H1 (cell line): ENCODE measurements around the gene COL4A2. TPM values are rescaled to one million over a fixed set of nuclear protein-coding genes. Genes with fewer than 3 reads are reported as not detected.

Source experiments
- CTCF ChIA-PET: fragments of 300-600 bp; sonication (Branson Sonifier 250); formaldehyde crosslinking; loops from one replicate; lab custom pipeline; 2021; ENCODE audit not compliant: partially characterized antibody; lab: Charles Lee
- POLR2A ChIA-PET: fragments of 300-600 bp; sonication (Branson Sonifier 250); formaldehyde crosslinking; loops from one replicate; lab custom pipeline; 2021; ENCODE audit warnings: inconsistent platforms; ENCODE audit not compliant: partially characterized antibody; lab: Charles Lee
- DNase-seq, 2 experiments: peaks; one replicate each; pipeline versions ENCODE4 v3.0.0 to v3.0.0-alpha.2; 2010 to 2022; ENCODE audit warnings: low spot score in 2 of 2, low read depth in 1 of 2, mixed read lengths in 1 of 2
- FAIRE-seq: peaks from 2 replicates; lab custom pipeline; 2011; peaks lifted over from hg19 to GRCh38; lab: Jason Lieb, UNC
- H2AFZ ChIP-seq: 2 replicates; pipeline ENCODE4 v1.8.1; 2012; ENCODE audit warnings: low read length, inconsistent platforms
- H2AK5ac ChIP-seq: 2 replicates; pipeline ENCODE4 v1.6.1; 2013; ENCODE audit warnings: low read depth, low read length
- H2BK120ac ChIP-seq: replicated peaks from 2 replicates; pipeline ENCODE3; 2013; ENCODE audit warnings: low read depth, low read length, inconsistent platforms
- H2BK12ac ChIP-seq: 2 replicates; pipeline ENCODE4 v1.6.1; 2013; ENCODE audit warnings: low read depth, low read length
- H2BK15ac ChIP-seq: 2 replicates; pipeline ENCODE4 v1.6.1; 2013; ENCODE audit warnings: low read length
- H2BK20ac ChIP-seq: 2 replicates; pipeline ENCODE4 v1.6.1; 2013; ENCODE audit warnings: low read length
- H2BK5ac ChIP-seq: 2 replicates; pipeline ENCODE4 v1.6.1; 2013; ENCODE audit warnings: low read depth, low read length
- H3K14ac ChIP-seq: 2 replicates; pipeline ENCODE4 v1.6.1; 2013; ENCODE audit warnings: inconsistent platforms; ENCODE audit not compliant: insufficient read length
- H3K18ac ChIP-seq: 2 replicates; pipeline ENCODE4 v1.6.1; 2013; ENCODE audit warnings: low read length; ENCODE audit errors: extremely low read depth
- H3K23ac ChIP-seq: 2 replicates; pipeline ENCODE4 v1.6.1; 2013; ENCODE audit warnings: inconsistent platforms; ENCODE audit not compliant: insufficient read length
- H3K23me2 ChIP-seq: 2 replicates; pipeline ENCODE4 v1.6.1; 2013; ENCODE audit warnings: low read depth, low read length
- H3K27ac ChIP-seq: 2 replicates; pipeline ENCODE4 v1.6.1; 2011; ENCODE audit warnings: low read depth, low read length, inconsistent platforms
- H3K27me3 ChIP-seq, 4 experiments: replicated peaks in 1 of 4; 1 replicate in 1 of 4; 2 replicates in 3 of 4; pipeline versions ENCODE4 v1.6.1 to v1.8.1; 2011 to 2013; ENCODE audit warnings: low read length in 3 of 4, mild to moderate bottlenecking in 3 of 4, inconsistent platforms in 2 of 4, mixed read lengths in 2 of 4, moderate library complexity in 1 of 4; ENCODE audit not compliant: control insufficient read depth in 3 of 4, insufficient read depth in 3 of 4; ENCODE audit errors: extremely low read depth in 1 of 4
- H3K36me3 ChIP-seq, 4 experiments: 2 replicates each; pipeline versions ENCODE4 v1.6.1 to v1.8.1; 2011 to 2013; ENCODE audit warnings: mild to moderate bottlenecking in 4 of 4, low read length in 3 of 4, moderate library complexity in 2 of 4, control low read depth in 1 of 4, inconsistent platforms in 1 of 4; ENCODE audit not compliant: insufficient read depth in 4 of 4, control insufficient read depth in 2 of 4
- H3K4ac ChIP-seq: replicated peaks from 2 replicates; pipeline ENCODE3; 2013; ENCODE audit warnings: low read length, low read depth, mixed read lengths, inconsistent platforms; ENCODE audit not compliant: insufficient read length
- H3K4me1 ChIP-seq, 4 experiments: replicated peaks in 1 of 4; 1 replicate in 1 of 4; 2 replicates in 3 of 4; pipeline versions ENCODE4 v1.6.1 to v1.8.1; 2011 to 2013; ENCODE audit warnings: low read length in 3 of 4, inconsistent platforms in 2 of 4, mixed read lengths in 1 of 4; ENCODE audit not compliant: insufficient read depth in 4 of 4, control insufficient read depth in 3 of 4
- H3K4me2 ChIP-seq, 2 experiments: 2 replicates each; pipeline versions ENCODE4 v1.6.1 to v1.8.1; 2011 to 2013; ENCODE audit warnings: low read depth in 2 of 2, low read length in 2 of 2, control low read depth in 1 of 2, inconsistent platforms in 1 of 2, mild to moderate bottlenecking in 1 of 2; ENCODE audit not compliant: insufficient read depth in 1 of 2
- H3K4me3 ChIP-seq, 4 experiments: fragments of 200-600, 300-600 bp in 1 of 4; sonication (generic), shearing (Covaris generic), sonication (Bioruptor Twin) in 1 of 4; 2 replicates each; pipeline versions ENCODE4 v1.5.1 to v1.8.1; 2011 to 2016; ENCODE audit warnings: low read length in 4 of 4, low read depth in 3 of 4, control low read depth in 2 of 4, inconsistent platforms in 2 of 4, mild to moderate bottlenecking in 2 of 4, mixed read lengths in 1 of 4, moderate library complexity in 1 of 4; ENCODE audit not compliant: insufficient read depth in 2 of 4; ENCODE audit errors: extremely low read depth in 1 of 4
- H3K56ac ChIP-seq: replicated peaks from 2 replicates; pipeline ENCODE3; 2013; ENCODE audit warnings: low read depth, mild to moderate bottlenecking, mixed read lengths, low read length, inconsistent platforms; ENCODE audit not compliant: insufficient read length
- H3K79me1 ChIP-seq: 2 replicates; pipeline ENCODE4 v1.6.1; 2013; ENCODE audit warnings: low read depth, low read length, control low read depth
- H3K79me2 ChIP-seq, 2 experiments: 2 replicates each; pipeline versions ENCODE4 v1.6.1 to v1.8.1; 2012 to 2013; ENCODE audit warnings: low read length in 2 of 2, mild to moderate bottlenecking in 2 of 2, inconsistent platforms in 1 of 2; ENCODE audit not compliant: insufficient read depth in 2 of 2, control insufficient read depth in 1 of 2
- H3K9ac ChIP-seq, 4 experiments: replicated peaks in 1 of 4; 1 replicate in 1 of 4; 2 replicates in 3 of 4; pipeline versions ENCODE4 v1.6.1 to v1.8.1; 2011 to 2013; ENCODE audit warnings: low read depth in 3 of 4, low read length in 3 of 4, control low read depth in 2 of 4, mild to moderate bottlenecking in 2 of 4, moderate library complexity in 2 of 4, inconsistent platforms in 1 of 4; ENCODE audit errors: extremely low read depth in 1 of 4
- H3K9me3 ChIP-seq, 2 experiments: 2 replicates each; pipeline versions ENCODE4 v1.6.1 to v1.8.1; 2012 to 2013; ENCODE audit warnings: mild to moderate bottlenecking in 2 of 2, moderate library complexity in 2 of 2, control low read depth in 1 of 2, inconsistent platforms in 1 of 2, low read depth in 1 of 2, low read length in 1 of 2, mixed read lengths in 1 of 2; ENCODE audit not compliant: insufficient read depth in 2 of 2
- H4K20me1 ChIP-seq, 2 experiments: replicated peaks in 1 of 2; 2 replicates each; pipeline versions ENCODE3 to v1.8.1; 2011 to 2013; ENCODE audit warnings: inconsistent platforms in 2 of 2, low read length in 2 of 2, mild to moderate bottlenecking in 1 of 2; ENCODE audit not compliant: insufficient read depth in 2 of 2, control insufficient read depth in 1 of 2
- H4K5ac ChIP-seq: 2 replicates; pipeline ENCODE4 v1.6.1; 2013; ENCODE audit warnings: low read length, low read depth, mixed read lengths, inconsistent platforms; ENCODE audit not compliant: insufficient read length
- H4K8ac ChIP-seq: 2 replicates; pipeline ENCODE4 v1.8.0; 2013; ENCODE audit warnings: mild to moderate bottlenecking, moderate library complexity, low read length, inconsistent platforms; ENCODE audit not compliant: insufficient read depth; ENCODE audit errors: extremely low read depth
- H4K91ac ChIP-seq: replicated peaks from 2 replicates; pipeline ENCODE3; 2013; ENCODE audit warnings: low read length, mixed read lengths, inconsistent platforms; ENCODE audit not compliant: insufficient read length
- CBX8 ChIP-seq: fragments of 300-800, 300-1000 bp; sonication (generic); IDR thresholded peaks from 2 replicates; pipeline ENCODE4 v1.7.1; 2016; ENCODE audit warnings: low read depth, low read length, borderline replicate concordance
- GABPA ChIP-seq: IDR thresholded peaks from 2 replicates; pipeline ENCODE4 v1.6.1; 2011; ENCODE audit warnings: mild to moderate bottlenecking, low read length, moderate library complexity, borderline replicate concordance; ENCODE audit not compliant: insufficient read depth
- JUN ChIP-seq: IDR thresholded peaks from 2 replicates; pipeline ENCODE4 v1.6.1; 2011; ENCODE audit warnings: low read depth, mild to moderate bottlenecking, improper control_type of control experiment, low read length
- PHF8 ChIP-seq: fragments of 200-600 bp; sonication (generic); conservative IDR thresholded peaks from 2 replicates; pipeline ENCODE4 v1.7.1; 2012; ENCODE audit warnings: low read depth, mild to moderate bottlenecking, inconsistent platforms, low read length, moderate library complexity
- POLR2A ChIP-seq, 2 experiments: IDR thresholded peaks; 1 replicate in 1 of 2; 2 replicates in 1 of 2; pipeline ENCODE4 v1.6.1; 2011; ENCODE audit warnings: low read depth in 2 of 2, low read length in 2 of 2, mild to moderate bottlenecking in 2 of 2; ENCODE audit errors: control extremely low read depth in 1 of 2
- RAD21 ChIP-seq, 2 experiments: IDR thresholded peaks in 1 of 2; conservative IDR thresholded peaks in 1 of 2; 2 replicates each; pipeline ENCODE4 v1.6.1; 2011; ENCODE audit warnings: low read depth in 2 of 2, low read length in 2 of 2, improper control_type of control experiment in 1 of 2, inconsistent platforms in 1 of 2, mild to moderate bottlenecking in 1 of 2, moderate library complexity in 1 of 2
- RNF2 ChIP-seq: fragments of 200-900, 300-1000 bp; sonication (generic); IDR thresholded peaks from 2 replicates; pipeline ENCODE4 v1.7.1; 2016; ENCODE audit warnings: borderline replicate concordance, low read depth, mild to moderate bottlenecking, antibody characterized with exemption, low read length; ENCODE audit not compliant: poor library complexity, severe bottlenecking; ENCODE audit errors: missing control alignments
- SIX5 ChIP-seq: IDR thresholded peaks from 2 replicates; pipeline ENCODE4 v1.6.1; 2011; ENCODE audit warnings: mild to moderate bottlenecking, low read depth, low read length
- TBP ChIP-seq: IDR thresholded peaks from 2 replicates; pipeline ENCODE4 v1.6.1; 2011; ENCODE audit warnings: low read depth, low read length, improper control_type of control experiment
- WGBS, 2 experiments: shearing (Covaris generic) in 1 of 2; methylation state at CpG; one replicate each; pipeline versions ENCODE4 v1.1.6 to v1.1.7; 2013 to 2015; ENCODE audit warnings: low lambda C conversion rate in 2 of 2, mixed read lengths in 2 of 2, inconsistent platforms in 1 of 2, low coverage in 1 of 2, missing lambda C conversion rate in 1 of 2; ENCODE audit not compliant: insufficient replicate concordance in 2 of 2, insufficient coverage in 1 of 2, insufficient read length in 1 of 2; ENCODE audit errors: extremely low coverage in 1 of 2, missing lambda C conversion rate in 1 of 2; 5-methylcytosine and 5-hydroxymethylcytosine counted together
- polyA plus RNA-seq, 7 experiments: library from polyadenylated mRNA; depleted of rRNA in 3 of 7; stranded (reverse) in 5 of 7; unstranded in 2 of 7; fragments of >200 nt in 5 of 7; fragments of 200-250 nt in 2 of 7; gene quantifications; 1 replicate in 5 of 7; 2 replicates in 1 of 7; 4 replicates in 1 of 7; pipeline versions ENCODE4 v1.2.1 to v1.2.3, GENCODE V29; 2011 to 2013; ENCODE audit warnings: missing spikeins in 2 of 7, mixed read lengths in 2 of 7
- total RNA-seq: library from RNA; stranded (reverse); fragmentation: NEBNext Ultra II Directional; extraction: Animal tissue kit (Norgen Biotek cat#: 25700); gene quantifications from 2 replicates; pipeline ENCODE4 v1.2.1, GENCODE V29; 2021

Gene COL4A2
- total and polyA plus RNA-seq, 2 of the 8 experiments (the other 6 are each of a cell fraction or from before 2014, with no cell fraction given) = 80.4 to 87.3 TPM

DNA sequence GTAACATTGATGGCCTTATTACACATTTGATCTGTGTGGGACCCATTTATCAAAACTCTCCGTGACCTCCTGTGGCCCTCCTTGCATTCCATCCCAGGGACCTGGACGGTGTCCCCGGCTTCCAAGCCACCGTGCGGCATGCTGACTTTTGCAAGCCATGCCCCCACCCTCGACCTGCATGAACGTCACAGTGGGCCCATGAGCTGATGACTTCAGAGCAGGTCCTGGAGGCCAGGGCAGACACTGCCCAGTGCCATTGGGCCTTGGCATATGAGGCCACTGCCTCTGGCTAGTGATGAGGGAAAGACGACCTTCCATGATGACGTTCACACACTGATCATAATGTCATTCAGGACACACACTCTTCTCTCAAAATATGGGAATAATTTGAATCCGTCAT, 191.7 kb downstream of the COL4A2 start:
- H2AK5ac ChIP-seq = no peak overlapping the region
- DNase-seq (no peak), FAIRE-seq (no peak)
- no peak overlapping the region for H3K23ac ChIP-seq
- no peak overlapping the region for H3K4me3 ChIP-seq
- no peaks in the 10 kb centered on the region for H4K20me1 ChIP-seq
- 93% methylated on average over 10 of the region's 10 CpGs; no CpG with 5 or more reads in 1 of the 2 experiments for WGBS, 2 experiments
- no peaks in the 10 kb centered on the region for H3K4me1 ChIP-seq
- H3K56ac ChIP-seq = no peak overlapping the region
- no peaks in the 10 kb centered on the region for H3K79me2 ChIP-seq
- H3K18ac ChIP-seq = no peak overlapping the region
- no peak overlapping the region for H3K4me2 ChIP-seq
- no peak overlapping the region for H4K91ac ChIP-seq
- peak overlapping the region; percentile 85; the same call in 1 of the 2 replicates for H2BK12ac ChIP-seq
- no peak overlapping the region for H2AFZ ChIP-seq
- H2BK15ac ChIP-seq = no peak overlapping the region
- no peak for TF ChIP-seq PHF8
- no peak for TF ChIP-seq RNF2
- TF ChIP-seq TBP = no peak
- TF ChIP-seq CBX8 = no peak
- no peak for TF ChIP-seq GABPA
- no peak for TF ChIP-seq SIX5
- no peak for TF ChIP-seq JUN
- TF ChIP-seq RAD21 (IDR thresholded peaks at IDR 0.05 in 1 of 2, conservative IDR thresholded peaks at IDR 0.05 in 1 of 2; ENCODE audit: low read depth in 2 of 2, low read length in 2 of 2) = no peak
- no peak for TF ChIP-seq POLR2A (IDR thresholded peaks at IDR 0.05; ENCODE audit: control extremely low read depth in 1 of 2, low read depth in 2 of 2, low read length in 2 of 2)
- POLR2A ChIA-PET = no interaction called here
- no peak overlapping the region for H4K8ac ChIP-seq
- H3K27ac ChIP-seq = no peak overlapping the region
- no peak overlapping the region for H3K4ac ChIP-seq
- CTCF ChIA-PET = no interaction called here
- H2BK20ac ChIP-seq = no peak overlapping the region
- H3K23me2 ChIP-seq = no peaks in the 10 kb centered on the region
- H3K79me1 ChIP-seq = no peaks in the 10 kb centered on the region; the same call in 1 of the 2 replicates
- H3K9me3 ChIP-seq = peaks cover 3 to 10% of the 10 kb centered on the region in 2 experiments; a peak in 2 of 4 replicates
- no peak overlapping the region for H3K9ac ChIP-seq
- H3K27me3 ChIP-seq = no peaks in the 10 kb centered on the region; a peak in 1 of 7 replicates
- no peak overlapping the region for H3K14ac ChIP-seq
- H4K5ac ChIP-seq = no peak overlapping the region
- H2BK5ac ChIP-seq = no peak overlapping the region
- H2BK120ac ChIP-seq = no peak overlapping the region
- peaks cover 5 to 68% (median 41%) of the 10 kb centered on the region in 4 experiments; a peak in 7 of 8 replicates for H3K36me3 ChIP-seq
